K562 (cell line): ENCODE data around the gene ARF5. TPM values are rescaled to one million over a fixed set of nuclear protein-coding genes. Genes with fewer than 3 reads are reported as not detected.

Source experiments
- ATAC-seq: fragments of 200-7000 bp; cut with Tn5 transposase; 3 replicates; pipeline ENCODE4 v1.9.1; 2020; ENCODE audit warnings: moderate library complexity
- BruUV-seq: library from RNA; stranded (reverse); fragments of 400-500 nt; replicated peaks from 2 replicates; lab custom pipeline; 2021; lab: Mats Ljungman, UMichigan
- CTCF ChIA-PET: fragments of 300-600 bp; formaldehyde crosslinking; extraction: SDS; loops from one replicate; lab custom pipeline; 2021; ENCODE audit warnings: low intra/inter-chr PET ratio; lab: Yijun Ruan, JAX
- POLR2A ChIA-PET: fragments of 300-600, 350-650 bp; sonication (Branson Sonifier 250); formaldehyde crosslinking; extraction: SDS; loops from one replicate; lab custom pipeline; 2021; ENCODE audit warnings: antibody characterized with exemption, inconsistent platforms; lab: Yijun Ruan, JAX
- DNase-seq, 4 experiments: peaks; one replicate each; pipeline versions ENCODE4 v3.0.0 to v3.0.0-alpha.2; 2011 to 2018; ENCODE audit warnings: low spot score in 3 of 4, mixed read lengths in 3 of 4; ENCODE audit errors: extremely low read depth in 1 of 4
- FAIRE-seq: peaks from 2 replicates; lab custom pipeline; 2011; peaks lifted over from hg19 to GRCh38; lab: Jason Lieb, UNC
- H2AFZ ChIP-seq: 2 replicates; pipeline ENCODE4 v1.6.0; 2011; ENCODE audit warnings: low read depth, low read length, control low read depth, inconsistent platforms
- H3K27ac ChIP-seq: fragments of 200-600 bp; 3 replicates; pipeline ENCODE4 v1.8.0; 2011; ENCODE audit warnings: low read depth, mild to moderate bottlenecking, control low read depth, inconsistent platforms, low read length, moderate library complexity, mixed read lengths; ENCODE audit errors: extremely low read depth
- H3K27me3 ChIP-seq, 2 experiments: fragments of 300-600 bp in 1 of 2; 2 replicates in 1 of 2; 3 replicates in 1 of 2; pipeline versions ENCODE4 v1.6.0 to v1.8.0; 2011; ENCODE audit warnings: inconsistent platforms in 2 of 2, low read length in 2 of 2, mild to moderate bottlenecking in 1 of 2, mixed read lengths in 1 of 2, moderate library complexity in 1 of 2; ENCODE audit not compliant: control insufficient read depth in 2 of 2, insufficient read depth in 2 of 2
- H3K36me3 ChIP-seq: fragments of 300-600 bp; 3 replicates; pipeline ENCODE4 v1.8.0; 2011; ENCODE audit warnings: mild to moderate bottlenecking, low read length, inconsistent platforms; ENCODE audit not compliant: control insufficient read depth, insufficient read depth
- H3K4me1 ChIP-seq, 2 experiments: fragments of 200-600 bp in 1 of 2; replicated peaks in 1 of 2; 2 replicates in 1 of 2; 3 replicates in 1 of 2; pipeline versions ENCODE4 v1.5.1 to v1.8.0; 2011; ENCODE audit warnings: inconsistent platforms in 2 of 2, low read length in 2 of 2, mild to moderate bottlenecking in 1 of 2, mixed read lengths in 1 of 2, moderate library complexity in 1 of 2; ENCODE audit not compliant: control insufficient read depth in 2 of 2, insufficient read depth in 2 of 2
- H3K4me2 ChIP-seq: 2 replicates; pipeline ENCODE4 v1.6.1; 2011; ENCODE audit warnings: low read length, control low read depth, inconsistent platforms, mixed read lengths; ENCODE audit not compliant: insufficient read depth
- H3K4me3 ChIP-seq: fragments of 200-600 bp; sonication (generic), shearing (Covaris generic); 2 replicates; pipeline ENCODE4 v1.5.1; 2016; ENCODE audit warnings: control low read depth, inconsistent platforms
- H3K79me2 ChIP-seq: fragments of 200-600 bp; 3 replicates; pipeline ENCODE4 v1.8.0; 2011; ENCODE audit warnings: low read length, inconsistent platforms; ENCODE audit not compliant: control insufficient read depth, insufficient read depth
- H3K9ac ChIP-seq, 2 experiments: 2 replicates each; pipeline versions ENCODE4 v1.6.0 to v1.6.1; 2011; ENCODE audit warnings: low read depth in 2 of 2, low read length in 2 of 2, control low read depth in 1 of 2, inconsistent platforms in 1 of 2, mild to moderate bottlenecking in 1 of 2, mixed read lengths in 1 of 2; ENCODE audit not compliant: insufficient read depth in 1 of 2
- H3K9me1 ChIP-seq: one replicate; pipeline ENCODE4 v1.6.0; 2011; ENCODE audit warnings: inconsistent platforms, mild to moderate bottlenecking, low read length, moderate library complexity; ENCODE audit not compliant: control insufficient read depth, insufficient read depth
- H3K9me3 ChIP-seq: replicated peaks from 2 replicates; pipeline ENCODE4 v1.5.1; 2011; ENCODE audit warnings: low read depth, low read length, inconsistent platforms; ENCODE audit not compliant: control insufficient read depth, insufficient read depth
- H4K20me1 ChIP-seq: replicated peaks from 2 replicates; pipeline ENCODE4 v1.6.1; 2011; ENCODE audit warnings: low read length, inconsistent platforms, mixed read lengths; ENCODE audit not compliant: control insufficient read depth, insufficient read depth
- ETV6 ChIP-seq, 3 experiments: fragments of 150-350 bp in 1 of 3; sonication (generic) in 1 of 3; formaldehyde crosslinking in 1 of 3; IDR thresholded peaks; 2 replicates each; pipeline versions ENCODE4 v1.6.1 to v1.8.0; 2014 to 2022; ENCODE audit warnings: borderline replicate concordance in 2 of 3, low read depth in 2 of 3, antibody characterized with exemption in 1 of 3, low read length in 1 of 3, mild to moderate bottlenecking in 1 of 3, missing genetic modification reagents in 1 of 3
- HDAC8 ChIP-seq: fragments of 450-650 bp; IDR thresholded peaks from 2 replicates; pipeline ENCODE4 v1.6.1; 2016; ENCODE audit warnings: mild to moderate bottlenecking, missing genetic modification characterization, moderate library complexity, missing compliant biosample characterization
- KDM2B ChIP-seq: fragments of 250-450 bp; sonication (Bioruptor Pico); IDR thresholded peaks from 2 replicates; pipeline ENCODE4 v1.8.0; 2021; ENCODE audit warnings: mild to moderate bottlenecking, moderate library complexity
- NR2C1 ChIP-seq, 2 experiments: fragments of 450-650 bp; IDR thresholded peaks; 2 replicates each; pipeline ENCODE4 v1.6.1; 2017; ENCODE audit warnings: mild to moderate bottlenecking in 2 of 2, antibody characterized with exemption in 1 of 2, inconsistent platforms in 1 of 2, missing compliant biosample characterization in 1 of 2, missing genetic modification characterization in 1 of 2
- POU5F1 ChIP-seq: fragments of 150-350 bp; IDR thresholded peaks from 2 replicates; pipeline ENCODE4 v1.6.1; 2014; ENCODE audit warnings: borderline replicate concordance, low read length, low read depth, mild to moderate bottlenecking; ENCODE audit not compliant: partially characterized antibody
- ZNF436 ChIP-seq: fragments of 250-450, 450-650 bp; sonication (Bioruptor Pico); formaldehyde crosslinking; IDR thresholded peaks from 2 replicates; pipeline ENCODE4 v1.7.0; 2020; ENCODE audit warnings: mild to moderate bottlenecking
- ZNF583 ChIP-seq: fragments of 250-450 bp; sonication (Bioruptor Pico); IDR thresholded peaks from 2 replicates; pipeline ENCODE4 v1.4.0; 2020
- ZSCAN32 ChIP-seq: fragments of 450-650 bp; formaldehyde crosslinking; IDR thresholded peaks from 2 replicates; pipeline ENCODE4 v1.4.0; 2020; ENCODE audit warnings: mild to moderate bottlenecking, moderate library complexity
- WGBS: fragments of 100-300 bp; shearing (Covaris generic); methylation state at CpG from one replicate; pipeline ENCODE4 v1.1.6; 2016; ENCODE audit warnings: low coverage, mixed read lengths; ENCODE audit not compliant: insufficient coverage; ENCODE audit errors: missing lambda C conversion rate; 5-methylcytosine and 5-hydroxymethylcytosine counted together
- in situ Hi-C: fragments of 300-500 bp; cut with MboI; formaldehyde crosslinking; loops from 4 replicates; pipeline ENCODE4 v1.15.0; 2018; ENCODE audit warnings: inconsistent platforms, mixed read lengths
- intact Hi-C: fragments of 100-400 bp; cut with micrococcal nuclease; formaldehyde crosslinking; loops from 2 replicates; pipeline ENCODE4 v1.14.2; 2022
- polyA plus RNA-seq, 8 experiments: library from polyadenylated mRNA; depleted of rRNA in 4 of 8; stranded (reverse) in 5 of 8; unstranded in 3 of 8; fragments of >200 nt; fragmentation: Nextera tagmentation in 2 of 8; fragmentation: Illumina TruSeq in 1 of 8; extraction: Ambion mirVana in 2 of 8; extraction: Trizol in 1 of 8; gene quantifications; 2 replicates each; pipeline versions ENCODE4 v1.2.1 to v1.2.3, GENCODE V29; 2011 to 2014; ENCODE audit warnings: inconsistent platforms in 1 of 8, missing spikeins in 1 of 8
- total RNA-seq, 7 experiments: library from RNA; depleted of rRNA in 6 of 7; stranded (reverse); fragments of >200 nt in 6 of 7; fragmentation: Illumina TruSeq in 2 of 7; extraction: Trizol in 2 of 7; gene quantifications; 2 replicates each; pipeline versions ENCODE4 v1.2.1 to v1.2.3, GENCODE V29; 2011 to 2021; ENCODE audit warnings: low replicate concordance in 1 of 7
- TF ChIP-seq, protein P1 (sequence below): fragments of 450-650 bp; IDR thresholded peaks from 2 replicates; pipeline ENCODE4 v1.6.1; 2017; ENCODE audit warnings: antibody characterized with exemption, mild to moderate bottlenecking
- TF ChIP-seq, protein P2 (sequence below): sonication (generic); formaldehyde crosslinking; IDR thresholded peaks from 2 replicates; pipeline ENCODE4 v1.8.1; 2023; ENCODE audit warnings: mild to moderate bottlenecking, missing genetic modification reagents
- TF ChIP-seq, protein P3 (sequence below): fragments of 450-650 bp; IDR thresholded peaks from 2 replicates; pipeline ENCODE4 v1.6.1; 2016; ENCODE audit warnings: antibody characterized with exemption
- TF ChIP-seq, protein P4 (sequence below): IDR thresholded peaks from 3 replicates; pipeline ENCODE4 v1.6.1; 2011; ENCODE audit warnings: borderline replicate concordance, mild to moderate bottlenecking; ENCODE audit not compliant: insufficient read length, insufficient read depth

The ARF5 gene
- total and polyA plus RNA-seq, 9 of the 15 experiments (the other 6 are each of a cell fraction or from before 2014, with no cell fraction given), result 8.1 to 290 (median 125) TPM

DNA sequence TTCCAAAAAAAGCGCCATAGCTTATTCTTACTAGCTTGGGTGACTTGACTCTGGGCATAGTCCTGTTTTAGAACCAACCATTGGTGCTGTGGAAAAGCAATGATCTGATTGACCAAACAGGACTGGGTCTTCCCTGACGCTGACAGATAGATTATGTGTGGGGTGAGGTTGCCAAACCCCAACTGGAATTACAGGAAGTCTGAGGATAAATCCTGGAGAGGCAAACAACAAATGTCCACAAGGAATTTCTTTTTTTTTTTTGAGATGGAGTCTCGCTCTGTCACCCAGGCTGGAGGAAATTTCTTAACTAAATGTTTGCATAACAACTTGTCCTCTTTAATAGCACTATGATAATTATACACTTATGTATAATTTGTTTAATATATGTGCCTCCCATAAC lies 22.0 kb upstream of the ARF5 start:
- TF ChIP-seq NR2C1 (IDR thresholded peaks at IDR 0.05), result no peak
- no peak for TF ChIP-seq NR2C1 (tag; IDR thresholded peaks at IDR 0.05)
- TF ChIP-seq, protein P1, sequence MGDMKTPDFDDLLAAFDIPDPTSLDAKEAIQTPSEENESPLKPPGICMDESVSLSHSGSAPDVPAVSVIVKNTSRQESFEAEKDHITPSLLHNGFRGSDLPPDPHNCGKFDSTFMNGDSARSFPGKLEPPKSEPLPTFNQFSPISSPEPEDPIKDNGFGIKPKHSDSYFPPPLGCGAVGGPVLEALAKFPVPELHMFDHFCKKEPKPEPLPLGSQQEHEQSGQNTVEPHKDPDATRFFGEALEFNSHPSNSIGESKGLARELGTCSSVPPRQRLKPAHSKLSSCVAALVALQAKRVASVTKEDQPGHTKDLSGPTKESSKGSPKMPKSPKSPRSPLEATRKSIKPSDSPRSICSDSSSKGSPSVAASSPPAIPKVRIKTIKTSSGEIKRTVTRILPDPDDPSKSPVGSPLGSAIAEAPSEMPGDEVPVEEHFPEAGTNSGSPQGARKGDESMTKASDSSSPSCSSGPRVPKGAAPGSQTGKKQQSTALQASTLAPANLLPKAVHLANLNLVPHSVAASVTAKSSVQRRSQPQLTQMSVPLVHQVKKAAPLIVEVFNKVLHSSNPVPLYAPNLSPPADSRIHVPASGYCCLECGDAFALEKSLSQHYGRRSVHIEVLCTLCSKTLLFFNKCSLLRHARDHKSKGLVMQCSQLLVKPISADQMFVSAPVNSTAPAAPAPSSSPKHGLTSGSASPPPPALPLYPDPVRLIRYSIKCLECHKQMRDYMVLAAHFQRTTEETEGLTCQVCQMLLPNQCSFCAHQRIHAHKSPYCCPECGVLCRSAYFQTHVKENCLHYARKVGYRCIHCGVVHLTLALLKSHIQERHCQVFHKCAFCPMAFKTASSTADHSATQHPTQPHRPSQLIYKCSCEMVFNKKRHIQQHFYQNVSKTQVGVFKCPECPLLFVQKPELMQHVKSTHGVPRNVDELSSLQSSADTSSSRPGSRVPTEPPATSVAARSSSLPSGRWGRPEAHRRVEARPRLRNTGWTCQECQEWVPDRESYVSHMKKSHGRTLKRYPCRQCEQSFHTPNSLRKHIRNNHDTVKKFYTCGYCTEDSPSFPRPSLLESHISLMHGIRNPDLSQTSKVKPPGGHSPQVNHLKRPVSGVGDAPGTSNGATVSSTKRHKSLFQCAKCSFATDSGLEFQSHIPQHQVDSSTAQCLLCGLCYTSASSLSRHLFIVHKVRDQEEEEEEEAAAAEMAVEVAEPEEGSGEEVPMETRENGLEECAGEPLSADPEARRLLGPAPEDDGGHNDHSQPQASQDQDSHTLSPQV, result no peak
- TF ChIP-seq, protein P2, sequence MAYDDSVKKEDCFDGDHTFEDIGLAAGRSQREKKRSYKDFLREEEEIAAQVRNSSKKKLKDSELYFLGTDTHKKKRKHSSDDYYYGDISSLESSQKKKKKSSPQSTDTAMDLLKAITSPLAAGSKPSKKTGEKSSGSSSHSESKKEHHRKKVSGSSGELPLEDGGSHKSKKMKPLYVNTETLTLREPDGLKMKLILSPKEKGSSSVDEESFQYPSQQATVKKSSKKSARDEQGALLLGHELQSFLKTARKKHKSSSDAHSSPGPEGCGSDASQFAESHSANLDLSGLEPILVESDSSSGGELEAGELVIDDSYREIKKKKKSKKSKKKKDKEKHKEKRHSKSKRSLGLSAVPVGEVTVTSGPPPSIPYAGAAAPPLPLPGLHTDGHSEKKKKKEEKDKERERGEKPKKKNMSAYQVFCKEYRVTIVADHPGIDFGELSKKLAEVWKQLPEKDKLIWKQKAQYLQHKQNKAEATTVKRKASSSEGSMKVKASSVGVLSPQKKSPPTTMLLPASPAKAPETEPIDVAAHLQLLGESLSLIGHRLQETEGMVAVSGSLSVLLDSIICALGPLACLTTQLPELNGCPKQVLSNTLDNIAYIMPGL (CRISPR knock-in tag), result no peak
- TF ChIP-seq HDAC8 (tag), result no peak
- no peak for TF ChIP-seq ZSCAN32
- TF ChIP-seq, protein P3, sequence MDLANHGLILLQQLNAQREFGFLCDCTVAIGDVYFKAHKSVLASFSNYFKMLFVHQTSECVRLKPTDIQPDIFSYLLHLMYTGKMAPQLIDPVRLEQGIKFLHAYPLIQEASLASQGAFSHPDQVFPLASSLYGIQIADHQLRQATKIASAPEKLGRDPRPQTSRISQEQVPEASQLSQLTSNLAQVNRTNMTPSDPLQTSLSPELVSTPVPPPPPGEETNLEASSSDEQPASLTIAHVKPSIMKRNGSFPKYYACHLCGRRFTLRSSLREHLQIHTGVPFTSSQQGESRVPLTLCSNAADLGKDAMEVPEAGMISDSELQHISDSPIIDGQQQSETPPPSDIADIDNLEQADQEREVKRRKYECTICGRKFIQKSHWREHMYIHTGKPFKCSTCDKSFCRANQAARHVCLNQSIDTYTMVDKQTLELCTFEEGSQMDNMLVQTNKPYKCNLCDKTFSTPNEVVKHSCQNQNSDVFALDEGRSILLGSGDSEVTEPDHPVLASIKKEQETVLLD, result no peak
- TF ChIP-seq KDM2B (CRISPR knock-in tag), result no peak
- TF ChIP-seq ZNF583 (CRISPR knock-in tag), result no peak
- TF ChIP-seq ZNF436 (CRISPR knock-in tag), result no peak
- no peak for TF ChIP-seq POU5F1
- no peak for TF ChIP-seq ETV6 (IDR thresholded peaks at IDR 0.05; ENCODE audit: borderline replicate concordance in 1 of 2, low read depth in 2 of 2, low read length in 1 of 2)
- no peak for TF ChIP-seq ETV6 (CRISPR knock-in tag; IDR thresholded peaks at IDR 0.05; ENCODE audit: borderline replicate concordance)
- TF ChIP-seq, protein P4, sequence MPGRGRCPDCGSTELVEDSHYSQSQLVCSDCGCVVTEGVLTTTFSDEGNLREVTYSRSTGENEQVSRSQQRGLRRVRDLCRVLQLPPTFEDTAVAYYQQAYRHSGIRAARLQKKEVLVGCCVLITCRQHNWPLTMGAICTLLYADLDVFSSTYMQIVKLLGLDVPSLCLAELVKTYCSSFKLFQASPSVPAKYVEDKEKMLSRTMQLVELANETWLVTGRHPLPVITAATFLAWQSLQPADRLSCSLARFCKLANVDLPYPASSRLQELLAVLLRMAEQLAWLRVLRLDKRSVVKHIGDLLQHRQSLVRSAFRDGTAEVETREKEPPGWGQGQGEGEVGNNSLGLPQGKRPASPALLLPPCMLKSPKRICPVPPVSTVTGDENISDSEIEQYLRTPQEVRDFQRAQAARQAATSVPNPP, result no peak
- 0% methylated on average over 3 of the region's 3 CpGs for WGBS
- FAIRE-seq (no peak), ATAC-seq (no peak), DNase-seq (no peak)
- in situ Hi-C loops (no loop called here), intact Hi-C loops (no loop called here)
- Histone ChIP-seq H3K27ac (no peak overlapping the region), H3K4me3 (no peak overlapping the region), H3K4me2 (no peak overlapping the region), H3K79me2 (no peaks in the 10 kb centered on the region), H4K20me1 (no peaks in the 10 kb centered on the region), H3K9me3 (no peaks in the 10 kb centered on the region), H2AFZ (no peak overlapping the region), H3K27me3 (no peaks in the 10 kb centered on the region), H3K9ac (no peak overlapping the region), H3K36me3 (no peaks in the 10 kb centered on the region), H3K4me1 (no peaks in the 10 kb centered on the region), H3K9me1 (no peaks in the 10 kb centered on the region)
- ChIA-PET CTCF (no interaction called here), POLR2A (interaction anchor here (0.6 to 1.7 kb wide), 5 partner anchors 9 to 624 kb away, joined by 3 to 7 read pairs (median 3); no protein-coding TSS in a partner anchor)
- no TSS peak for BruUV-seq
